HFF-Myc (cell line): ENCODE measurements around the gene EPHA6.
"Not testable (repeated sequence)": the region's sequence is repeated elsewhere in the genome, so short reads cannot be mapped to it uniquely, and the experiment has no call there.

ENCODE experiments used
- DNase-seq: peaks from one replicate; pipeline ENCODE4 v3.0.0-alpha.2; 2011; ENCODE audit warnings: low read depth; ENCODE audit errors: extremely low read depth
- H3K4me3 ChIP-seq: replicated peaks from 2 replicates; pipeline ENCODE4 v1.5.1; 2011; ENCODE audit warnings: low read depth, mild to moderate bottlenecking, control low read depth, low read length
- CTCF ChIP-seq: IDR thresholded peaks from 2 replicates; pipeline ENCODE4 v1.5.1; 2012; ENCODE audit warnings: mild to moderate bottlenecking, low read depth, low read length, control low read depth; ENCODE audit errors: missing control alignments

Gene EPHA6

GRCh38 chr3:97259263-97259662, 444.9 kb downstream of the EPHA6 start:
- no peak overlapping the region for H3K4me3 ChIP-seq
- DNase-seq = no peak
- TF ChIP-seq CTCF = no peak

- TF ChIP-seq CTCF = no peak
- H3K4me3 ChIP-seq = no peak overlapping the region
- no peak for DNase-seq
Observed at GRCh38 chr3:97264180-97264579, 449.8 kb downstream of the EPHA6 start.

- no peak for DNase-seq
- no peak for TF ChIP-seq CTCF
- no peak overlapping the region for H3K4me3 ChIP-seq
Observed at GRCh38 chr3:97265237-97266005, 451.0 kb downstream of the EPHA6 start.

- TF ChIP-seq CTCF = no peak
- H3K4me3 ChIP-seq = no peak overlapping the region
- no peak for DNase-seq
Observed at GRCh38 chr3:97269202-97269601, 454.8 kb downstream of the EPHA6 start.

GRCh38 chr3:97276879-97277550, 462.6 kb downstream of the EPHA6 start:
- DNase-seq = not testable (repeated sequence)

GRCh38 chr3:97277708-97278107, 463.3 kb downstream of the EPHA6 start:
- no peak for DNase-seq
- no peak for TF ChIP-seq CTCF
- H3K4me3 ChIP-seq = no peak overlapping the region

More at GRCh38 chr3:97276879-97277550, 462.6 kb downstream of the EPHA6 start:
- H3K4me3 ChIP-seq = not testable (repeated sequence)

GRCh38 chr3:97278506-97278905, 464.1 kb downstream of the EPHA6 start:
- TF ChIP-seq CTCF = no peak
- no peak overlapping the region for H3K4me3 ChIP-seq
- no peak for DNase-seq
